ENCODE data around the gene CD302.

DNA sequence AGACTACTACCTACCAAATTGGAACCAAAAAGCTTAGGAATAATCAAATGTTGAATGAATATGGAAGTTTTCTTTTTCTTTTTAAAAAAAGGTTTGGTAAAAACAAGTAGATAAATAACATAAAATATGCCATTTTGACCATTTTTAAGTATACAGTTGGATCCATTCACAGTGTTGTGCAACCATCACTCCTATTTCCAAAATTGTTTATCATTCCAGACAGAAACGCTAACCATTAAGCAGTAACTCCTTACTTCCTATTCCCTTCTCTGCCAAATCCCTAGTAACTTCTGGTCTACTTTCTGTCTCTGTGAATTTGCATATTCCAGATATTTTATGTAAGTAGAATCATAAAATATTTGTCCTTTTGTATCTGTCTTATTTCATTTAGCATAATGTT, 39.8 kb downstream of the CD302 start:
- no peak for TF ChIP-seq CTCF (IDR thresholded peaks at IDR 0.05)
- TF ChIP-seq POLR2A (IDR thresholded peaks at IDR 0.05): no peak
- TF ChIP-seq POLR2AphosphoS5 (IDR thresholded peaks at IDR 0.05): no peak
- TF ChIP-seq EP300 (IDR thresholded peaks at IDR 0.05): no peak

Measured in stomach (tissue), 4 donors.